DOHH2 (cell line): Measurements from ENCODE around the gene OR2J2.

ENCODE experiments used
- EZH2phosphoT487 ChIP-seq: fragments of 200-600 bp; sonication (generic); IDR thresholded peaks from 2 replicates; pipeline ENCODE4 v1.6.1; 2017; ENCODE audit warnings: borderline replicate concordance, mild to moderate bottlenecking, antibody characterized with exemption, low read length, moderate library complexity, mixed read lengths
- TF ChIP-seq, protein P1 (sequence below): fragments of 200-600 bp; sonication (generic); IDR thresholded peaks from one replicate; pipeline ENCODE4 v1.5.1; 2014; ENCODE audit warnings: antibody characterized with exemption, mild to moderate bottlenecking, low read depth, low read length; ENCODE audit not compliant: poor library complexity, severe bottlenecking

DNA sequence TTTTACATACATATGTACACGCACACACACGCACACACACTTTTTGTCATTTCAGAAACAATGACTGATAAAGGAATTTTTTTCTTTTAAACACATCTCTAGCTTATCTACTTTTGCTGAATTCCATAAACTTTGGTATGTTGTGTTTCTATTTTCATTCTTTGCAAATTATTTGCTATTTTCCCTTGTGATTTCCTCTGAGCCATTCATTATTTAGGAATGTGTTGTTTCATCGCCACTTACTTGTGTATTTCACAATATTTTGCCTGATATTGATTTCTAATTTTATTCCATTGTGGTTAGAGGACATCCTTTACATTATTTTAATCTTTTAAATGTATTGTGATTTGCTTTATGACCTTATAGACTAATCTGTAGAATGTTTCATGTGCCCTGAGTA is 23.6 kb upstream of the OR2J2 start:
- TF ChIP-seq, protein P1, sequence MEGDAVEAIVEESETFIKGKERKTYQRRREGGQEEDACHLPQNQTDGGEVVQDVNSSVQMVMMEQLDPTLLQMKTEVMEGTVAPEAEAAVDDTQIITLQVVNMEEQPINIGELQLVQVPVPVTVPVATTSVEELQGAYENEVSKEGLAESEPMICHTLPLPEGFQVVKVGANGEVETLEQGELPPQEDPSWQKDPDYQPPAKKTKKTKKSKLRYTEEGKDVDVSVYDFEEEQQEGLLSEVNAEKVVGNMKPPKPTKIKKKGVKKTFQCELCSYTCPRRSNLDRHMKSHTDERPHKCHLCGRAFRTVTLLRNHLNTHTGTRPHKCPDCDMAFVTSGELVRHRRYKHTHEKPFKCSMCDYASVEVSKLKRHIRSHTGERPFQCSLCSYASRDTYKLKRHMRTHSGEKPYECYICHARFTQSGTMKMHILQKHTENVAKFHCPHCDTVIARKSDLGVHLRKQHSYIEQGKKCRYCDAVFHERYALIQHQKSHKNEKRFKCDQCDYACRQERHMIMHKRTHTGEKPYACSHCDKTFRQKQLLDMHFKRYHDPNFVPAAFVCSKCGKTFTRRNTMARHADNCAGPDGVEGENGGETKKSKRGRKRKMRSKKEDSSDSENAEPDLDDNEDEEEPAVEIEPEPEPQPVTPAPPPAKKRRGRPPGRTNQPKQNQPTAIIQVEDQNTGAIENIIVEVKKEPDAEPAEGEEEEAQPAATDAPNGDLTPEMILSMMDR, result no peak
- TF ChIP-seq EZH2phosphoT487, result no peak
